DLD1 (cell line): ENCODE measurements around the gene LRRC52.
"Not testable (repeated sequence)": the region's sequence is repeated elsewhere in the genome, so short reads cannot be mapped to it uniquely, and the experiment has no call there.

Experiments used
- in situ Hi-C: cut with HindIII; loops from 2 replicates; pipeline ENCODE4 v1.10.0; 2017; ENCODE audit warnings: low sequenced_read_pairs

Gene LRRC52

DNA sequence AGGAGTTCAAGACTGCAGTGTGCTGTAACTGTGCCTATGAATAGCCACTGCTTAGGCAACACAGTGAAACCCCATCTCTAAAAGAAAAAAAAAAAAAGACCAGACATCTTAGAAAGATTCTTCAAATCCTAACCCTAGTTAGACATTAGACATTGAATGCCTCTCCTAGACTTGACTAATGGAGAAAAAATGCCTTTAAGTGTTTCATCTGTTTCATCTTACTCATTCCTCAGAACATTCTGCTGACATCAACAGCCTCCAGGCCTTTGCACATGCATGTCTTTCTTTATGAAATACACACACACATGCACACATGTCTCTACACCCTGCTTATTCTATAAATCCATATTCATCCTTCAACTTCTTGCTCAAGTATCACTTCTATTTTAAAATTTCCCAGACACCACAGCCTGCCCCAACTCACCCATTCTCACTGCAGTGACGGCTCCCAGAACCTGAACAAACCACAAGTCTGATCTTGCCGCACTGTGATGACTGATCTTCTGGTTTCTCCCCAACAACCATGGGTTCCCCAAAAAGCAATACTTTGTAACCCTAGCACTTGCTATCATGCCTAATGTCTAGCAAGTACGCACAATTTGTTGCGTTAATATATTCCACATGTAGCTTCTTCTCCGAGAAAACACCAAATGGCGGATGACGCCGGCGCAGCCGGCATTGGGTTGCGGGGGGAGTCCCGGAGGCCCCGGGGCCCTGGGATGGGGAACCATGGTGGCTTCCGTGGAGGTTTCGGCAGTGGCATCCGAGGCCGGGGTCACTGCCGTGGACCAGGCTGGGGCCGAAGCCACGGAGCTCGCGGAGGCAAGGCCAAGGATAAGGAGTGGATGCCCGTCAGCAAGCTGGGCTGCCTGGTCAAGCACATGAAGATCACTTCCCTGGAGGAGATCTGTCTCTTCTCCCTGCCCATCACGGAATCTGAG lies 37.4 kb downstream of the LRRC52 start:
- in situ Hi-C loops: no loop called here

DNA sequence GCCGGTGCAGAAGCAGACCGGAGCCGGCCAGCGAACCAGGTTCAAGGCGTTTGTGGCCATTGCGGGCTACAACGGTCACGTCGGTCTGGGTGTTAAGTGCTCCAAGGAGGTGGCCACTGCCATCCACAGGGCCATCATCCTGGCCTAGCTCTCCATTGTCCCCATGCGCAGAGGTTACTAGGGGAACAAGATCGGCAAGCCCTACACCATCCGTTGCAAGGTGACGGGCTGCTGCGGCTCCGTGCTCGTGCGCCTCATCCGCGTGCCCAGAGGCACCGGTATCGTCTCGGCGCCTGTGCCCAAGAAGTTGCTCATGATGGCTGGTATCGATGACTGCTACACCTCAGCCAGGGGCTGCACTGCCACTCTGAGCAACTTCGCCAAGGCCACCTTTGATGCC lies 38.1 kb downstream of the LRRC52 start:
- in situ Hi-C loops: no loop called here

DNA sequence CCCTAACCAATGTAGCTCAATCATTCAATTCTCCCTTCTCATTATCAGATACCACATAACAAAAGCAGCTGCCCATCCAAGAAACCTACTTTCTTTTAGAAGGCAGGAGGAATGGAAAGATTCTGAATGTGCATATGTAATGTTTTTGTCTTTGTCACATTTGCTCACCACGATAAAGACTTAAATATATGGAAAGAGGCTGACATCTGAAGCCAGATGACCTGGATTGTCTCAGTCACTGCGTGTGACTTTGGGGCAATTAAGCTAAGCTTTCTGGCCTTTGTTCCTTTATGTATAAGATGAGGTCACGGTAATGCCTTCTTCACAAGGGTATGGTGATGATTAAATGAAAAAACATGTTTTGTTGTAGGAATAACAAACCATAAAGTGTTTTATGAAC lies 42.6 kb downstream of the LRRC52 start:
- in situ Hi-C loops: no loop called here

DNA sequence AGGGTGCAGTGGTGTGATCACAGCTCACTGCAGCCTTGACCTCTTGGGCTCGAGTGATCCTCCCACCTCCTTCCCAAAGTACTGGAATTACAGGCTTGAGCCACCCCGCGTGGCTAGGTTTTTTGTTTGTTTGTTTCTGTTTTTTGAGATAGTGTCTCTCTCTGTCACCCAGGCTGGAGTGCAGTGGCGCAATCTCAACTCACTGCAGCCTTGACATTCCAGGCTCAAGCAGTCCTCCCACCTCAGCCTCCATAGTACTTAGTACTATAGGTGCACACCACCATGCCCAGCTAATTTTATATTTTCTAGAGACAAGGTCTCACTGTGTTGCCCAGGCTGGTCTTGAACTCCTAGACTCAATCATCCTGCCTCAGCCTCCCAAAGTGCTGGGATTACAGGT lies 47.6 kb downstream of the LRRC52 start:
- in situ Hi-C loops: loop anchor here (10.0 kb wide), 1 partner anchor 197 kb away; no protein-coding TSS in a partner anchor

DNA sequence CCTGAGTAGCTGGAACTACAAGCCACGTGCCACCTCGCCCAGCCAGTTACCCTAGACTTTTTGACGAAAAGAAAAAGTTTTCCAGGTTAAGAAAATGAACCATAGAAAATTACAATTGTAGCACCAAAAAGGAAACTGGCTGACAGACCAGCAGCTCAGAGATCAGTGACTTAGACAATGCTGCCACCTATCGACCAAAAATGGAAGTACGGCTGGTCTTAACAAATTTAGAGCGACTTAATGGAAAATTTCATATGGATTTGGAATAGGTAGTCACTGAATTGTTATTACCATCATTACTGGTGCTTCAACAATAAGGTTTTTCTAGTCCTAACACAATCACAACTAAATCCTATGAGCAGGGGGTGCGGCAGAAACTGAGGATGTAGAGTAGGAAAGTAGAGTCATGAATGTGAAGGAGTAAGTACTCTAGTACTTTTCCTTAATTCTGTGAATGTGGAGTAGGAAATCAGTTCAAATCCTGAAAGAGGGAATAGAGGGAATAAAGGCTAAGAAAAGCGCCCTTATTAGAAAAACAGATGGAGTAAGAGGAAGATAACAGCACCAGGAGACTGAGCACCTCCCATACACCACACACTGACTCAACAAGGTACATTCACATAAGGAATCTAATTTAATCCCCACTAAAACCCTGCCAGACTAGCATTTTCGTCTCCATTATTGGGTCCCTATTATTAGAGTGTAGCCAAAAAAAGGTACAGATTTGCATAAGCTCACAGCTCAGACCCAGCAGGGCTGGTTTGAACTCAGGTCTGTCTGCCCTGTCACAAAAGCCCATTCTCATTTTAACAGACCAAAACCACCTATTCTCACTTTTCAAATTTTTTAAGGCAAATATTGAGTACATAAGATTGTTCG lies 49.4 kb downstream of the LRRC52 start:
- in situ Hi-C loops: loop anchor here (10.0 kb wide), 1 partner anchor 198 kb away; no protein-coding TSS in a partner anchor

DNA sequence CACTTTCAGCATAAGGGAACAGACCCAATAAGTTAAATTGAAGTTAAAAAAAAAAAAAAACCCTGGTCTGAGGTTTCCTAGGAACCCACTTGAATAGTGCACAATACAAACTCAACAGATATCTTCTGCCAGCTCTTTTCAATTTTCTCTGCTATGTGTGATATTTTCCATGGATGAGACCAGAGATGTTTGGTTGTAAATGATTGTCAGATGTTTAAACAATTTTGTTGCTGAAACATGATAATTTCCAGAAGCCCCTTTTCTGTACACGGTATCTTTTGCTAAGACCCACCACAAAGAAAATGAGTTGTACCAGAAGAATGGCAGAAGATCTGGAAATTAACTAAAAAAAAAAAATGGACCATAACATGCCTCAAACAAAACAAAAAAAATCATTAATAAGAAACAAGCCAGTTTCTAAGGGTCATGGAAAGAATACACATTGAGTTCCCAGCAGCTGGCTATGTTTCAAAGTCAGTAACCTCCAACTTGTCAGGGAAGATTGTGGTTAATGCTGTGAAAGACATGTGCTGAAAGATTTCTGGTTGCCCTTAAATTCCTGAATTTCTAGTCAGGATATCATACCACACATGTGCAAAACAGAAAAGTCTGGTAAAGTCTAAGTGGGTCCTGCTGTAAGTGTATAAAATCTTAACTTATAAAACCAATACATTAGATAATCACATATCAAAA lies 51.6 kb downstream of the LRRC52 start:
- in situ Hi-C loops: loop anchor here (10.0 kb wide), 1 partner anchor 201 kb away; no protein-coding TSS in a partner anchor

DNA sequence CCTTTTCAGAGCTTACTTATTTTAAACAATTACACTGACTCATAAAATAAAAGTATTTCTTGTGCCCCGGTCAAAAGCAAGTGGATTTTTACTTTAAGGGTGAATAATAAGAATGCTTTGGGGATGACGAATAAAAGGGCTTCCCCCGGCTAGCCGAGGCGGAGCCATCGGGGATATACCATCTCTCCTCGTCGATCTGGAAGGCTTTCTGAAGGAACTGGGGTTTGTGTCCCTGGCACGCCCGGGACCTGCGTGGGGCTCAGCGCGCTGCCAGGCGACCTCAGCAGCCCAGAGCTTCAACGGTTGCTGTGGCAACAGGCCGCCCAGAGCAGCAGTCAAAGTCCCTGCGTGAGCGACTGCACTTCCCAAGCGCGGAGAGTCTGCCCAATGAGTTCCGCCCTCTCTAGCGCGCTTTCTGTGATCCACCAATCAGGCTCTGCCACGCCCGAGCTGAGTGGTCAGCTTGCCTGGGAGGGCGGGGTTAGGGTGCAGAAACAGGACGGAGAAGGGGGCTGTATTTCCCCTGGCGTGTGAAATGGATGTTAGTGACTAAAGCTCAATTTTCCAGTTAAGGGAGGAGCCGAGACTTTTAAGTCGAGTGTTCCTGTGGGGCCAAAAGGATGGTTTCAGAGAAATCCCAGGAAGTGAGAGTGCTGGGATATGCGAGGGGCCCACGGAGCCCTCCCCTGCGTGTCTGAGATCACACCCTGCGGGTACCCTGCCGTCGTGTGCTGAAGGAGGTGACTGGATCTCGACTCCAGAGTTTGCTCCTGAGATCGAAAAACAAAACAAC lies 54.3 kb downstream of the LRRC52 start:
- in situ Hi-C loops: loop anchor here (10.0 kb wide), 1 partner anchor 203 kb away; no protein-coding TSS in a partner anchor

DNA sequence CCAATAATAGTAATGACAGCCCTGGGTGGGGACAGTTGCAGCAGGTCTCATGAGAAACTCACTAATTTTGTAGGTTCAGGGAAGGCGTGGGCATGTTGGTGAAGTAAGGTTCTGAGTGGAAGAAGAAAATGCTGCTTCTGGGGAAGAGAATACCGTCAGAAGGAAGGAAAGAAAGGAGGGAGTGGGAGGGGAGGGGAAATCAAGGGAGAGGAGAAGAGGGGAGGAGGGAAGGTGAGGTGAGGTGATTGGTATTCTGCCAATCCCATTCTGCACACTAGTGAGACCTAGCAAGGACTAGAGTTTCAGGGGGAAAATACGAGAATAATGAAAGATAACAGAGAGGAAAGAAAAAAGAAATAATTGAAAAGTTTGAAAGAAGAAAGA lies 54.9 kb downstream of the LRRC52 start:
- in situ Hi-C loops: loop anchor here (10.0 kb wide), 1 partner anchor 204 kb away; no protein-coding TSS in a partner anchor

DNA sequence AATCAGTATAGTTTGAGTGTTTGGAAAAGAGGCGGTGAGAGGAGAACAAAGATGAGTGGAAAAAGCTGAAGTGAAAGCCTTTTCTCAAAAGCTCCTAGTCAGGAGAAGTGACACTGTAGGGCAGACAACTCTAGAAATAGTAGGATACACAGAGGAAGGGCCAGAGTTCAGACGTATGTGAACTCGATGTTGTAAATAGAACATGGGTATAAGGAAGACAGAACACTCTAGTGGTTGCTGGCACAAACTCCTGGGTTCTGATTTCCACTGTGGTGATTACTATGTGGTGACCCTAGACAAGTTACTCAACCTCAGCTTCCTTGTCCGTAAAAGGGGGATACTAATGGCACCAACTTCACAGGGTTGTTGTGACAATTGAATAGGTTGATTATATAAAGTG lies 57.0 kb downstream of the LRRC52 start:
- in situ Hi-C loops: no loop called here

DNA sequence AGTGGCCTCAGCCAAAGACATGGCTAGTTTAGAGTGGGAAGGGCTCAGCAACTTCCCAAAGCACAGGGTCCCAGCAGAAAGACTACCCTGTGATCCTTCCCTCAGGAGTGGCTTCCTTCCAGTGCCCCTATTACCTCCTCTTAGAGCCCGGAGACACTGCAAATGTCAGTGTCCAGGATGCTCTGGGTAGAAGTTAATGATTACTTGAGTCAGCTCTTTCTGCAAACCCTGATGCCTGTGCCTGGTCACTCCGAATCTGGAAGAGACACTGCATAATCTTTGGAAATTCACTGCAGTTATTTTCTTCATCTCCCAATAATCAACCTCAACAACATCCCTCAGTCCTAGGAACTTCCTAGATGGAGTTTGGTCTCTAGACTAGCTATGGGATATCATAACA lies 60.0 kb downstream of the LRRC52 start:
- in situ Hi-C loops: no loop called here

DNA sequence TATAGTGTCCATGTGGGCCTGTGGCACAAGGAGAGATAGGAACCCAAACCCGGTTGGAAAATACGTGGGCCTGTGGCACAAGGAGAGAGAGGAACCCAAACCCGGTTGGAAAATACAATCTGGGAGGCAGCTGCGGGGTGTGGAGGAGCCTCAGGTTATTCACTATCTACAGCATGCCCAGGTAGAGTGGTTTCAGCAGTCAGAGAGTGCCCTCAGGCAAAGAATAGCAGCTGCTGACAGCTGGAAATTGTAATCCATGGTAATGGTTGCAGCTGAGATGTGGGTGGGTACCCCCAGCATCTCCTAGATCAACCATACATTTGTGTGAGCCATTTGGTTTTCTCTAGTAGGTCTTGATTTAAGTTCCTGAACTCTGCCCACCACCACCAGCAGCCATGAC lies 61.4 kb downstream of the LRRC52 start:
- in situ Hi-C loops: no loop called here

DNA sequence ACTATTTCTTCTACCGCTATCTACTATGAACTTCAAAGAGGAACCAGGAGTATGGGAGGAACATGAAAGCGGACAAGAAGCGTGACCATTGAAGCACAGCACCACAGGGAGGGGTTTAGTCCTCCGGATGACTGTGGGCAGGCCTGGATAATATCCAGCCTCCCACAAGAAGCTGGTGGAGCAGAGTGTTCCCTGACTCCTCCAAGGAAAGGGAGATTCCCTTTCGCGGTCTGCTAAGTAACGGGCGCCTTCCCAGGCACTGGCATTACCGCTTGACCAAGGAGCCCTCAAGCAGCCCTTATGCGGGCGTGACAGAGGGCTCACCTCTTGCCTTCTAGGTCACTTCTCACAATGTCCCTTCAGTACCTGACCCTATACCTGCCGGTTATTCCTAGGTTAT lies 62.9 kb downstream of the LRRC52 start:
- in situ Hi-C loops: not testable (repeated sequence)

DNA sequence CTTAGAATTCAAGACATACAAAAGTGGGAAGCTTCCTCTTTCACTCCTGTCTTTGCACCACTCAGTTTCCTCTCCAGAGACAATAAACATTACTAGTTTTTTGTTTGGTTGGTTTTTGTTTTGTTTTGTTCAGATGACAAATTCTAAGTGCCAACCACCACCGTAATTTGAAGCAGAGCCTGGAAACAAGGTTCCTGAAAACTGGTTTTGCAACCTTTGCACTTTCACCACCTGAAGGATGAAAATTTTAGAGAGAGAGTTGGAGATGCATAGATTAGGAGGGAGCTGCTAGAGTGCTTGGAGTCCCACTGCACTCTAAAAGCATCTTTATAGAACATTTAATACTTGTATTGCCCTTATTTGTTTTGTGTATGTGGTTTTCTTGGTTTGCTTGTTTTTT lies 67.1 kb downstream of the LRRC52 start:
- in situ Hi-C loops: no loop called here

DNA sequence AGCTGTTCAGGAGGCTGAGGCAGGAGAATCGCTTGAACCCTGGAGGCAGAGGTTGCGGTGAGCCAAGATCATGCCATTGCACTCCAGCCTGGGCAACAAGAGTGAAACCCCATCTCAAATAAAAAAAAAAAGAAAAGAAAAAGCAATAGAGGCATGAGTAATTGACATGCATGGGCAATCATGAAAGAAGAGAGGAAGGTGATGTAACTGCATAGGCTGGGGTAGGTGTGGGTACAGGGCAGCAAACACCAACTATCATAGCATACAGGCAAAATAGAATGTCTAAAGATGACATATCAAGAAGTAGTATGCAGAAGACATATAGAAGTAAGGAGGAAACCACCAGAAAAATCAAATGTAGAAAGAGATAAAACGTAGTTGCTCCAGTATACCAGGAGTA lies 68.3 kb downstream of the LRRC52 start:
- in situ Hi-C loops: no loop called here
